Measurements from ENCODE around the gene CCDC85A.

DNA sequence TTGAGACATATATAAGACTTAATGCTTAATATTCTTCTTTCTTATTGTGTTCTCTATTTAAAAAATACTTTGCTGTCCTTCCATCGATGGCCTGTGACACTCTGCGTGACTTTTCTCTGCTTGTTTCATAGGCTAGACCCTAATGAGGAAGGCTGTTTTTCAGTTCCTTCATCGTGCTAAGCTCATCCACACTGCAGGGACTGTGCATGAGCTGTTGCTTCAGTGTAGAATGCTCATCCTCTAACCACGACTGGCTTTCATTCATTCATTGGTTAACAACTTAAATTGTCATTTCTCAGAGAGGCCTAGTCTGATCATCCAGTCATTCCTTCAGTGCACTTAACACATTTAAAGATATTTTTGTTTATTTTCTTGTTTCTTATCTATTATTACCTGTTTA, 134.4 kb downstream of the CCDC85A start:
- TF ChIP-seq, protein P1, sequence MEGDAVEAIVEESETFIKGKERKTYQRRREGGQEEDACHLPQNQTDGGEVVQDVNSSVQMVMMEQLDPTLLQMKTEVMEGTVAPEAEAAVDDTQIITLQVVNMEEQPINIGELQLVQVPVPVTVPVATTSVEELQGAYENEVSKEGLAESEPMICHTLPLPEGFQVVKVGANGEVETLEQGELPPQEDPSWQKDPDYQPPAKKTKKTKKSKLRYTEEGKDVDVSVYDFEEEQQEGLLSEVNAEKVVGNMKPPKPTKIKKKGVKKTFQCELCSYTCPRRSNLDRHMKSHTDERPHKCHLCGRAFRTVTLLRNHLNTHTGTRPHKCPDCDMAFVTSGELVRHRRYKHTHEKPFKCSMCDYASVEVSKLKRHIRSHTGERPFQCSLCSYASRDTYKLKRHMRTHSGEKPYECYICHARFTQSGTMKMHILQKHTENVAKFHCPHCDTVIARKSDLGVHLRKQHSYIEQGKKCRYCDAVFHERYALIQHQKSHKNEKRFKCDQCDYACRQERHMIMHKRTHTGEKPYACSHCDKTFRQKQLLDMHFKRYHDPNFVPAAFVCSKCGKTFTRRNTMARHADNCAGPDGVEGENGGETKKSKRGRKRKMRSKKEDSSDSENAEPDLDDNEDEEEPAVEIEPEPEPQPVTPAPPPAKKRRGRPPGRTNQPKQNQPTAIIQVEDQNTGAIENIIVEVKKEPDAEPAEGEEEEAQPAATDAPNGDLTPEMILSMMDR (IDR thresholded peaks at IDR 0.05 in 8 of 11, conservative IDR thresholded peaks at IDR 0.05 in 3 of 11), result no peak
- no peak for TF ChIP-seq POLR2A (IDR thresholded peaks at IDR 0.05)

Measured in spleen (tissue), 7 donors.